Measurements from ENCODE around the gene DOK4. TPM values are rescaled to one million over a fixed set of nuclear protein-coding genes. Genes with fewer than 3 reads are reported as not detected.
A peak's percentile ranks its signal among the peaks of the same experiment; 100 is the strongest.

DOK4 gene
- total RNA-seq, 1 donor from 2014 or later: 25.5 TPM

GRCh38 chr16:57424583-57424982 lies 61.7 kb downstream of the DOK4 start:
- Mint-ChIP-seq H3K27ac (ENCODE audit: unreplicated experiment) (no peak overlapping the region), H3K27me3 (ENCODE audit: low read depth, unreplicated experiment) (no peaks in the 10 kb centered on the region), H3K9me3 (ENCODE audit: unreplicated experiment) (no peaks in the 10 kb centered on the region), H3K4me3 (ENCODE audit: unreplicated experiment) (no peak overlapping the region), H3K36me3 (ENCODE audit: low read depth, unreplicated experiment) (no peaks in the 10 kb centered on the region), H3K4me1 (ENCODE audit: low read depth, unreplicated experiment) (no peaks in the 10 kb centered on the region)
- Histone ChIP-seq H3K79me2 (ENCODE audit: insufficient read depth, low read length) (no peaks in the 10 kb centered on the region), H3K9me3 (ENCODE audit: insufficient read depth, low read depth, low read length) (no peaks in the 10 kb centered on the region), H2AFZ (ENCODE audit: low read depth, low read length) (no peak overlapping the region), H3K4me2 (ENCODE audit: low read length) (no peak overlapping the region), H3K36me3 (ENCODE audit: insufficient read depth, low read length) (peaks cover 11% of the 10 kb centered on the region), H3K9ac (ENCODE audit: low read length) (no peak overlapping the region), H4K20me1 (ENCODE audit: insufficient read depth, low read length) (no peaks in the 10 kb centered on the region), H3K4me1 (ENCODE audit: insufficient read depth, low read length) (peaks cover 5% of the 10 kb centered on the region), H3K27me3 (ENCODE audit: insufficient read depth, low read length) (no peaks in the 10 kb centered on the region), H3K27ac (ENCODE audit: low read depth, low read length) (no peak overlapping the region), H3K4me3 (ENCODE audit: insufficient read depth, low read depth, low read length) (no peak overlapping the region)
- FAIRE-seq (no peak), DNase-seq (ENCODE audit: low read depth) (no peak)
- TF ChIP-seq CTCF (IDR thresholded peaks at IDR 0.05; ENCODE audit: insufficient read depth, low read depth, low read length): no peak
- TF ChIP-seq EZH2 (IDR thresholded peaks at IDR 0.05; ENCODE audit: insufficient read depth, low read length): no peak

DNA sequence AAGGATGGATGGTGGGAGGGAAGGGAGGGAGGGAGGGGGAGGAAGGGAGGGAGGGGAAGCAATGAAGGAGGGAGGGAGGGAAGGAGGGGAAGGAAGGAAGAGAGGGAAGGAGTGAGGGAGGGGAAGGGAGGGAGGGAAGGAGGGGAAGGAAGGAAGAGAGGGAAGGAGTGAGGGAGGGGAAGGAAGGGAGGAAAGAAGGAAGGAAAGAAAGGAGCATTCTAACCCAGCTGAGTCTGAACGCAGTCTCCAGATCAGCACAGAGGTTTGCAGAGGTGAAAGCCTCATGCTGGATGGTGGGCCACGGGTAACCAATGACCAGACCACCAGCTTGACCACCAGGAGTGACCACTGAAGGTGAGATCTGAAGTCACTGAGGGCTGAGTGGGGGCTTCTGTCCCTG lies 63.1 kb downstream of the DOK4 start:
- no peak overlapping the region for H3K9ac ChIP-seq (ENCODE audit: low read length)
- H3K79me2 ChIP-seq (ENCODE audit: insufficient read depth, low read length): no peaks in the 10 kb centered on the region
- Mint-ChIP-seq H3K9me3 (ENCODE audit: unreplicated experiment) (no peaks in the 10 kb centered on the region), H3K36me3 (ENCODE audit: low read depth, unreplicated experiment) (no peaks in the 10 kb centered on the region), H3K27ac (ENCODE audit: unreplicated experiment) (no peak overlapping the region), H3K4me3 (ENCODE audit: unreplicated experiment) (no peak overlapping the region), H3K4me1 (ENCODE audit: low read depth, unreplicated experiment) (peaks cover 2% of the 10 kb centered on the region), H3K27me3 (ENCODE audit: low read depth, unreplicated experiment) (no peaks in the 10 kb centered on the region)
- H3K9me3 ChIP-seq (ENCODE audit: insufficient read depth, low read depth, low read length): no peaks in the 10 kb centered on the region
- peaks cover 5% of the 10 kb centered on the region for H3K4me1 ChIP-seq (ENCODE audit: insufficient read depth, low read length)
- H4K20me1 ChIP-seq (ENCODE audit: insufficient read depth, low read length): no peaks in the 10 kb centered on the region
- TF ChIP-seq CTCF (IDR thresholded peaks at IDR 0.05; ENCODE audit: insufficient read depth, low read depth, low read length) (no peak), EZH2 (IDR thresholded peaks at IDR 0.05; ENCODE audit: insufficient read depth, low read length) (no peak)
- H3K27ac ChIP-seq (ENCODE audit: low read depth, low read length): no peak overlapping the region
- DNase-seq (ENCODE audit: low read depth) (no peak), FAIRE-seq (no peak)
- H3K4me2 ChIP-seq (ENCODE audit: low read length): no peak overlapping the region
- H3K36me3 ChIP-seq (ENCODE audit: insufficient read depth, low read length): peaks cover 6% of the 10 kb centered on the region
- no peak overlapping the region for H3K4me3 ChIP-seq (ENCODE audit: insufficient read depth, low read depth, low read length)
- H3K27me3 ChIP-seq (ENCODE audit: insufficient read depth, low read length): no peaks in the 10 kb centered on the region
- no peak overlapping the region for H2AFZ ChIP-seq (ENCODE audit: low read depth, low read length)

- peak overlapping the region; percentile 22 for H3K4me2 ChIP-seq (ENCODE audit: low read length)
Measured at GRCh38 chr16:57422026-57422944, 64.0 kb downstream of the DOK4 start.

More at GRCh38 chr16:57422026-57422944, 64.0 kb downstream of the DOK4 start:
- Histone ChIP-seq H4K20me1 (ENCODE audit: insufficient read depth, low read length) (no peaks in the 10 kb centered on the region), H3K79me2 (ENCODE audit: insufficient read depth, low read length) (no peaks in the 10 kb centered on the region), H3K4me1 (ENCODE audit: insufficient read depth, low read length) (peaks cover 5% of the 10 kb centered on the region), H3K36me3 (ENCODE audit: insufficient read depth, low read length) (no peaks in the 10 kb centered on the region), H3K4me3 (ENCODE audit: insufficient read depth, low read depth, low read length) (no peak overlapping the region), H3K27me3 (ENCODE audit: insufficient read depth, low read length) (peaks cover 2% of the 10 kb centered on the region), H3K9ac (ENCODE audit: low read length) (no peak overlapping the region), H3K9me3 (ENCODE audit: insufficient read depth, low read depth, low read length) (no peaks in the 10 kb centered on the region), H3K27ac (ENCODE audit: low read depth, low read length) (no peak overlapping the region), H2AFZ (ENCODE audit: low read depth, low read length) (peak overlapping the region; percentile 36)
- no peak for FAIRE-seq
- Mint-ChIP-seq H3K27me3 (ENCODE audit: low read depth, unreplicated experiment) (no peaks in the 10 kb centered on the region), H3K9me3 (ENCODE audit: unreplicated experiment) (no peaks in the 10 kb centered on the region), H3K4me3 (ENCODE audit: unreplicated experiment) (no peak overlapping the region), H3K36me3 (ENCODE audit: low read depth, unreplicated experiment) (no peaks in the 10 kb centered on the region), H3K4me1 (ENCODE audit: low read depth, unreplicated experiment) (peaks cover 3% of the 10 kb centered on the region), H3K27ac (ENCODE audit: unreplicated experiment) (no peak overlapping the region)
- peak; percentile 29 for DNase-seq (ENCODE audit: low read depth)
- TF ChIP-seq EZH2 (IDR thresholded peaks at IDR 0.05; ENCODE audit: insufficient read depth, low read length) (no peak), CTCF (IDR thresholded peaks at IDR 0.05; ENCODE audit: insufficient read depth, low read depth, low read length) (peak; percentile 58)
